G401 (cell line): ENCODE data around the gene PDGFC. TPM values are rescaled to one million over a fixed set of nuclear protein-coding genes. Genes with fewer than 3 reads are reported as not detected.

Source experiments
- DNase-seq: peaks from one replicate; pipeline ENCODE4 v3.0.0-alpha.2; 2015; ENCODE audit warnings: low spot score
- in situ Hi-C: cut with HindIII; loops from 2 replicates; pipeline ENCODE4 v1.10.0; 2016; ENCODE audit warnings: low sequenced_read_pairs, mixed read lengths
- total RNA-seq: library from RNA; depleted of rRNA; stranded (reverse); fragments of >200 nt; shearing (Covaris generic); gene quantifications from 2 replicates; pipeline ENCODE4 v1.2.3, GENCODE V29; 2014

PDGFC gene
- total RNA-seq, 1 experiment from 2014 or later = 28.2 TPM

- DNase-seq = no peak
- in situ Hi-C loops = no loop called here
Measured at GRCh38 chr4:156977435-156978160, 6.0 kb upstream of the PDGFC start.

DNA sequence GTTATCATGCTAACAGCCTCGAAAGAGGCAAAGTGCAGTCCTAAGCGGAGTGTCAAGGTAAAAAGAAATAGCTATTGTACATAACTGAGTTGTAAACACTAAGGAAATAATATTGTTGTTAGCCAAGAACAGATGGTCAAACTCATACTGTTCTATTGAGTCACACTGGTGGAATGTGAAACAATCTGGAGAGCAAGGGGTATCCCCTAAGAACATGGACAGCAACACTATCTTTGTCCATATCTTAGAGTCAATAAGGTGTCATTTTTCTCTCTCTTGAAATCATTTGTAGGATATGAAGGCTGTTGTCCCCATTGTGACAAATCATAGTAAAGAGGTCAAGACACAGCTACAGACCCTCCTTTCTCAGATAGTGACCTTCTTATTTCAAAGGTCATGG is 4.5 kb upstream of the PDGFC start:
- DNase-seq = no peak
- in situ Hi-C loops = no loop called here

GRCh38 chr4:156975686-156976085 is 4.1 kb upstream of the PDGFC start:
- DNase-seq = no peak
- in situ Hi-C loops = no loop called here

DNA sequence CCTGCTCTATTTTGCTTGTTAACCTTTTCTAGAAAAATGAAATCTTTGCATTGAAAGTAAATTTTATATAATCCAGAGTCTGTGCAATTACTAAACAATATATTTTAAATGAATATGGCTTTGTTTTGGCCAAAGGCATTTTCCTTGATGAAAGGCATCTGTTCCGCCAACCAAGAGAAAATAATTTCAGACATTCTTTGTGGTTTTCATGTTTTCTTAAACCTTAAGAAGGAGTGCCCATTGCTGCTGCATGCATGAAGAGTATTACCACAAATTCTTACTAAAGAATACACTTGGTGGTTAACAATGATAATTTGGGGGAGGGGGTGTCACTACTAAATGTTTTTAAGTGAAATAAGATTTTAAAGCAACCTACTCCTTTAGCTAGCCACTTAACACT is 2.7 kb upstream of the PDGFC start:
- no peak for DNase-seq

DNA sequence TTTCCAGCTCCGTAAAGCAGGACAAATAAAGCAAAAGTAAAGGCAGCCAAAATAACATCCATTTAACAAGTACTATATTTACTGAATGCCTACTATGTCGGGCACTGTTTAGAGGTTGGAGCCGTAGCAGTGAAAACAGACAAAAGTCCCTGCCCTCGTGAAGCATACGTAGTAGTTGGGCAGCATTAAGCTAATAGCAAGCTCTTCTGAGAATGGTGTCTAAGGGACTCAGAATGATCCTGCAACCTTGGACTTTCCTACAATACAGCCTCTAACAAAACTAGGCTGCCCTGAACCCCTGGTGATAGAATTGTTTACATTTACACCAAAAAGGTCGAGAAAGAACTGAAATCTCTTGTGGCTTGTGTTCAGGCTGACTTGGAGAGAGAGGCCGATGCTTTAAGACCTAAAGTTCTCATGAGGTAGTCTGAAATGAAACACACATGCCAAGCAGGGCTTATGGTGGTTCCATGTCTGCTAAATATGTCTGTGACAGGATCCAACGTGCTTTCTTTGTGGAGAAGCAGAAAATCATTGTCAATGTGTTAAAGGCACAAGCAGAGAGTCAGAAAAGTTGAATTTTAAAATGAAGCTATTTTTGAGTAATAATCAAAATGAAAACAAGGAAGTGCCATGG is 898 bp upstream of the PDGFC start:
- in situ Hi-C loops = no loop called here

More for the DNA sequence above, 2.7 kb upstream of the PDGFC start:
- in situ Hi-C loops = no loop called here

GRCh38 chr4:156971165-156971675 is 379 bp downstream of the PDGFC start:
- in situ Hi-C loops = no loop called here
- DNase-seq = no peak

More for the DNA sequence above, 898 bp upstream of the PDGFC start:
- DNase-seq = no peak

GRCh38 chr4:156970501-156971164 is 966 bp downstream of the PDGFC start:
- DNase-seq = no peak
- in situ Hi-C loops = no loop called here

DNA sequence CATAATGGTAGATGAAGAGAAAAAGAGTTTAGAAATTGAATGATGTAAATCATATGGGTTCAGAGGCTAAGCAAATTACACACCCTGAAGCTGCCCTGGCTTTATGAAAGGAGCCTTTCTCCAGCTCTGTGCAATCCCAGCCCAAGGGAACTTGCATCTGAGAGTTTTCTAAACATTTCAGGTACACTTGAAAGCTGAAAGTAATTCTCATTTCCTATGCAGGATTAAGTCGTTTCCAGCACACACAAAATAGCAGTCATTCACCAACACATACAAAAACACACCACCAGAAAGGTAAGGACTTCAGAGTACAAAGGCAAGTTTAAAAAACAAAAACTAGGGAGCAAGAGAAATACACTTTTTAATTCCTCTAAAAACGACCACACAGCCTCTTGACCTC is 1.7 kb downstream of the PDGFC start:
- no peak for DNase-seq
- in situ Hi-C loops = no loop called here

DNA sequence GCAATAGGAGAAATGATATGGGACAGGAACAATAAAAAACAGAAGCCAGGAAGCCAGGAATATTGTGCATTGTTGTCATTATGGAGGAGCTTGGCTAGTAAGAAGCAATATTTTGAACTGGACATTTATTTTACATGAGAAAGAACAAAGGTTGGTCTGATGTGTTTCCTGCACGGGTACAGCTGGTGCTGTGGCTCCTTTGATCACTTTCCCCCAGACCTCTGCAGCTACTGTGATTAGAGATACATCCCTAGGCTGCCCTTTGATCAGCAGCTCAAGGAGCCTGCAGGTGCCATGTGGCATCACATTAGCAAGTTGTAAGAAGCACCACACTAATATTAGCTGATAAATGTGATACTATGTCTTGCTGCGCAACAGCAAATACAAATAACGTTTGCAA is 2.5 kb downstream of the PDGFC start:
- in situ Hi-C loops = no loop called here
- no peak for DNase-seq

- in situ Hi-C loops = no loop called here
- DNase-seq = peak; percentile 38
Measured at GRCh38 chr4:156968479-156968984, 3.1 kb downstream of the PDGFC start.

- no peak for DNase-seq
- in situ Hi-C loops = no loop called here
Measured at GRCh38 chr4:156966836-156967235, 4.8 kb downstream of the PDGFC start.

DNA sequence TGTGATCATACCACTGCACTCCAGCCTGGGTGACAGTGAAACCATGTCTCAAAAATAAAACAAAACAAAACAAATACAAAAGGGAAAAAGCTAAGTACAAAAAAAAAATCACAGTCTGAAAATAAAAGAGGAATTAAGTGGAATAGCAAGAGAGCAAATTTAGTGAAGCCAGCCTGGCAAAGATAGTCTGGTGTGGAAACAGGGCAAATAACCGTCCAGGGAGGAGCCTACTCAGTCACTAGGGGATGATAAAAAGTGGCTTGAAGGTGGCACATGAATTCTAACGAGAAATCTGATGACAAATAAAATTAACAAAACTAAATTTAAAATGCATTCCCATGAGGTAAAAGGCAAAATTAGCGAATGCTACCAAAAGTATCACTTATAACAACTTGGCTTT is 8.2 kb downstream of the PDGFC start:
- in situ Hi-C loops = no loop called here
- DNase-seq = no peak

DNA sequence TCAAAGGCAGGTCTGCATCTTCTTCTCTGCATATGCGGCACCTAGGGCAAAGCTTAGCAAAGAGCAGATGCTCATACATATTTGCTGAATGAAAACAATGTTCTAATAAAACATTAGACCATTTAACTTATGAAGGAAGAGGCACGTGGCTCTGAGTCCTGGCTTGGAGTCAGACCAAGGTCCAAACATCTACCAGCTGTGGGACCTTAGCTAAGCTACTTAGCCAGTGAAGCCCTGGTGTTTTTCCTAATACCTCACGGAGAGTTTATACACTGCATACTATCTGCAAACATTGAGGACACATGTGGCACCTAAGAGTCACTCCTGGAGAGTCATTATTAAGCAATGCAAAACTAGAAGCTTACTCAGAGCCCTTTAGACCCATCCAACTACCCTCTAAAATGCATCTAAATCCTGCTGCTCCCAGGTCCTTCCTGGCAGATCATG is 9.0 kb downstream of the PDGFC start:
- in situ Hi-C loops = no loop called here
- DNase-seq = no peak

DNA sequence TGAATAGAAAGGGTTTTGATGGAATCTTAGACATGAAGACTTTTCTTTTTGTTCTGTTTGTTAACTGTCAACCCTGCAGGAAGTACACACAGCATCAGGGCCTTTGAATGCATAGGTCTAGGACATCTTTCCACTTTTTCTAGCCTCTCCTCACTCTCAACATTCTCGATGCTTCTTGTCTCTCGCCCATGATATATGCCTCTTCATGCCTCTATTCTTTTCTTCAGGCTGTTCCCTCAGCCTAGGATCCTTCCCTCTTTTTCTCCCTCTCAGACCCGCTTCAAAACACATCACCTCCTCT is 9.6 kb downstream of the PDGFC start:
- in situ Hi-C loops = no loop called here
- DNase-seq = no peak

DNA sequence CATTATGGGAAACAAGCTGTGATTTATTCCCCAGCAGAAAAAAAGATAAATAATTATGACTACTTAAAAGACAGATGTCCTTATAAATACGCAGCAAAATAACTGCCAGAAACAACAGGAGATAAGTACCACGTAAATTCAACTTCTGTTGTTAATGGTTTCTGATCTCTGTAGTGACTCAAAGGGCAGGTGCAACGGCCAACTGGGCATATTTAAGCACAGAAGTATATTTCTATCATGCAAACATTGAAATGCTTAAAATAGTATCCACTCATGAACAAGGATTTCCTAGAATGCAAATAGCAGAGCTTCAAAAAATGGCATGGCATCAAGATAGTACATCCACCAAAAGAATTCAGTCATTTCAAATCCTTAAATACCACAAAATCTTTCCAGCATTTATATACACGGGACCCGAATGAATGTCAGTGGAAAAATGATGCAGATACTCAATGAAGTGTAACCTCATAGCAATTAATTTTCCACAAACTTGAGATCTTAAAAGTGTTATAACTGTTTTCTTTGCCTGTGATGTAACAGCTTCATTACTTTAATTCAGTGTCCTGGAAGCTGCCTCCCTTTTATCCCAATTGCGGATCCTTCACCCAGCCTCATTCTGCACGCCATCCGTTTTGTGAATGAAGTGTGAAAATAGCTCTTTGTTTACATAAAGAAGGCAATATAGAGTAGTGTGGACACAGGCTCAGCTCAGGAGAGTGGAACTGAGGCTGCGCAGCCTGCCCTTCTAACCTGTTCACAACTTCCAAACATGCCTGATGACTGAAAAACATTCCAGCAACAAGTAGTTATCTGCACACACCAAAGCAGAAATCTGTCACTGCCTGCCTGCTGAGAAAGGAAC is 10.2 kb downstream of the PDGFC start:
- DNase-seq = no peak
- in situ Hi-C loops = no loop called here

DNA sequence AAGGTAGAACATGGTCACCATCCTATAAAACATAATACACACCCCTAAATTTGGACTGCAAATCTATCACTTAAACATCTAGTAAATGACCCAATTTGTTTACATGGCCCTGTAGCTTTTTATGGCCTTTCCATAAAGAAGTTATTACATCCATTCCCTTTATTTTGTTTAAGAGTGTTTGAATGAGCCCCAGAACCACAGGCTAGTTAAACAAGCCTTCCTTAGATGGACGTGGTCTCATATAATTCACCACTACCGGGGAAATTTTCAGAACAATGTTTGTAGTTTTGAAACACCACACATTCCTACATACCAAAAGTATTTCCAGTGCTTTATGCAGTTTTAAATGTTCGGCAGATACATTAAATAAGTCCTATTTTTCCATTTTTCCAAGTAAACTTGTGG is 12.3 kb downstream of the PDGFC start:
- no peak for DNase-seq
- in situ Hi-C loops = no loop called here

DNA sequence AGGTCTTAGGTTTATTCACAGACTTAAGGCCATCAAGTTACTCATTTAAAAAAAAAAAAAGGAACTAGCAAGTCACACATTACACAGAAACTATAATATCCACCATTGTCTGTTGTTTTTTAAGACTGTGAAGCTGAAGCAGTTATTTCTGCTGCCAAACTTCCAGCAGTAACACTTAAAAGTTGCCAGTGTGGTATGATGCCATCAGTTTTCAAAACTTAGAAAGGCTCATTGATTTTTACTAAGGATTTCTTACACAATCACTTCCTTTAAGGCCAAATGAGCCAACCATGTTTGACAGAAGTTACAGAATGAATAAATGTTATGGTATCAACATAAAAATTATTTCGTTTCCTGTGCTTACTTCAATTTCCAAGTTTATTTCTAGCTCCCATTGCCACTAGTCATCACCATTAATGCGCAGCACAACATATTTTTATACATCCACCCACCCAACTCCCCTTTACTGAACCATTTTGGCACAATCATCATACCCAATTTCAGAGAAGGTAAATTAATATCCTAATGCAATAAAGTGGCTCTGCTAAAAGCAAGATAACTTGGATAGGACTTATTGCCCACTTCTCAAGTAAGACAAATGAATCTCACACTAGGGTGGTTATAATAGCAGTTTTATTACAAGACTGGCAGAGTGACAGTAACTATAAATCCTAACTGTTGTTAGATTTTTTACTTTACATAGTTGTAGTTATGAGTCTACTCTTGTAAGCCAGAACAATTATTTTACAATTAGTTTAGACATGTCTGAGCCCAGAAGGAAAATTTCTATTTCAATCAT is 13.1 kb downstream of the PDGFC start:
- DNase-seq = no peak
- in situ Hi-C loops = no loop called here

DNA sequence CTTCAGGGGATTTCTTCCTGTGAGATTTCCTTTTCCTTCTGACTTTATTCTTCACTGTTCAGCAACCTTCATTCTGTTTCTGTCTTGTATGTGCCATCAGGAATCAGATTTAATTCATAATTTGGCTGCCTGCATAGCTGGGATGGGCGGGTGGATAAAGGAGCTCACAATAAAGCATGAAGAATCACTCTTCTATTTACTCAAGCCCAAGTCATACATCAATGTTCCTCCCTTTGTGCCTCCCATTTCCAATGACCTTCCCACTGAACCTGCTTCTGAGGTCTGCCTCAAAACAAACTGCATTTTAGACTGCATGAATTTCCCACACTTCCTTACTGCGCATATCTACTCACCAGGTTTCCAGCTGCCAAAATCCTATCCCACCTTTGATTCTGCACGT is 14.0 kb downstream of the PDGFC start:
- in situ Hi-C loops = no loop called here
- no peak for DNase-seq
